SK-N-MC (cell line): ENCODE data around the gene KATNB1.
"Not testable (repeated sequence)": the region's sequence is repeated elsewhere in the genome, so short reads cannot be mapped to it uniquely, and the experiment has no call there.

Experiments
- DNase-seq: peaks from one replicate; pipeline ENCODE4 v3.0.0-alpha.2; 2011; ENCODE audit warnings: low read depth, low spot score
- H3K27ac ChIP-seq: fragments of 200-600 bp; sonication (generic); 2 replicates; pipeline ENCODE4 v1.5.1; 2016; ENCODE audit warnings: mixed run types
- H3K36me3 ChIP-seq: fragments of 200-600 bp; sonication (generic); 2 replicates; pipeline ENCODE4 v1.6.1; 2017; ENCODE audit warnings: antibody characterized with exemption, low read length, mixed read lengths; ENCODE audit not compliant: insufficient read depth
- H3K4me3 ChIP-seq: fragments of 200-600 bp; sonication (generic); 2 replicates; pipeline ENCODE4 v1.5.1; 2016
- H3K9ac ChIP-seq: fragments of 200-600 bp; sonication (generic); 2 replicates; pipeline ENCODE4 v1.8.0; 2017; ENCODE audit warnings: mixed run types, mixed read lengths; ENCODE audit not compliant: insufficient read length
- H3K9me3 ChIP-seq: fragments of 200-600 bp; sonication (generic); 2 replicates; pipeline ENCODE4 v1.6.1; 2017; ENCODE audit warnings: low read depth, mild to moderate bottlenecking, antibody characterized with exemption, low read length, moderate library complexity, mixed read lengths
- EZH2 ChIP-seq: fragments of 200-600 bp; sonication (generic); IDR thresholded peaks from one replicate; pipeline ENCODE4 v1.6.1; 2017; ENCODE audit warnings: antibody characterized with exemption
- FOXP2 ChIP-seq: optimal IDR thresholded peaks from 2 replicates; pipeline ENCODE3; 2011; ENCODE audit warnings: mild to moderate bottlenecking, moderate library complexity; ENCODE audit not compliant: insufficient read depth; ENCODE audit errors: extremely low read length, control extremely low read depth
- POLR2AphosphoS5 ChIP-seq: IDR thresholded peaks from 2 replicates; pipeline ENCODE4 v1.6.1; 2012; ENCODE audit warnings: mild to moderate bottlenecking, low read depth, low read length, borderline replicate concordance

Gene KATNB1

DNA sequence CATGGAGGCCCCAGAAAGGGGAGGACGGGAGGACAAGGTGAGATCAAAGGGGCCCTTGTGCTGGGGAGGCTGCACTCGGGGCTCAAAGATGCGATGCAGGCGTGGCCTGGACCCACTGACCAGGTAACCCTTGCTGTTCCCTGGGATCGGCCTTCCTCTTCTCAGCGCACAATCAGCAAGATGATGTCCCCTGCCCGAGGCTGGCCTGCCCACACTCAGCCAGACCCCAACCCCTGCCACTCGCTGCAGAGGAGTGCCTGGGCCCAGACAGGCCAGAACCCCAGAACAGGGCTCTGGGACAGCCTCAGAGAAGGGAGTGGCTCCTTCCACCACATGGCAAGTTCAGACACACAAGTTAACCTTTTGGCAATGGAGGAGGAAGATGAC is 51.9 kb downstream of the KATNB1 start:
- Histone ChIP-seq H3K36me3 (peaks cover 9% of the 10 kb centered on the region; the same call in 1 of the 2 replicates), H3K4me3 (no peak overlapping the region), H3K27ac (no peak overlapping the region), H3K9ac (no peak overlapping the region), H3K9me3 (no peaks in the 10 kb centered on the region)
- no peak for DNase-seq
- no peak for TF ChIP-seq POLR2AphosphoS5
- no peak for TF ChIP-seq EZH2
- no peak for TF ChIP-seq FOXP2

DNA sequence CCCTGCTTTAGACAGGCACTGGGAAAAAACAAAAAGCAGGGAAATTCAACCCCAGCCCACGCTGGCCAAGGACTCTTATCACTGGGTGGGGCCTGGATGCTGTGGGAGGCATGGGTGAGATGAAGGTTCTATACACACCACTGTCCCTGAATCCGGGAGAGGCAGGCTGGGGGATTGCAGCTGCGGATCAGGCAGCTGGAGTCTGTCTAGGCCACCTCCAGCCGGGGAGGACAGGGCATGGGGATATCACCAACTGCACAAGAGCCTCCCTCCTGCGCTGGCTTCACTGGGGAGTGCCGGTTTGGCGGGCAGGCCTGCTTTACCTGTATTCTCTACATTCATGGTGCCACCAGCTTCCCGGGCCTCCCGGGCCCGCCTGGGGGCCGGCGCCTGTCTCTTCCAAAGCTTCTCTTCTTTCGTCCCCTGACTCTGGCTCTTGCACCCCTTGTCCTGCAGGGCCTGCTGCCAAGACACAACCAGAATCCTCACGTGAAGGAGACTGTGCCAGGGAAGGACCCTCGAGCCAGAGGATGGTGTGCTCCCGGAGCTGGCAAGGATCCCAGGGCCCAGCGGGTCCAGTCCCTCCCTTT is 52.8 kb downstream of the KATNB1 start:
- no peak for DNase-seq
- no peak overlapping the region for H3K27ac ChIP-seq
- TF ChIP-seq POLR2AphosphoS5, result no peak
- no peak for TF ChIP-seq EZH2
- no peak for TF ChIP-seq FOXP2
- H3K9ac ChIP-seq, result no peak overlapping the region
- H3K4me3 ChIP-seq, result no peak overlapping the region
- peaks cover 9% of the 10 kb centered on the region; the same call in 1 of the 2 replicates for H3K36me3 ChIP-seq
- H3K9me3 ChIP-seq, result no peaks in the 10 kb centered on the region

DNA sequence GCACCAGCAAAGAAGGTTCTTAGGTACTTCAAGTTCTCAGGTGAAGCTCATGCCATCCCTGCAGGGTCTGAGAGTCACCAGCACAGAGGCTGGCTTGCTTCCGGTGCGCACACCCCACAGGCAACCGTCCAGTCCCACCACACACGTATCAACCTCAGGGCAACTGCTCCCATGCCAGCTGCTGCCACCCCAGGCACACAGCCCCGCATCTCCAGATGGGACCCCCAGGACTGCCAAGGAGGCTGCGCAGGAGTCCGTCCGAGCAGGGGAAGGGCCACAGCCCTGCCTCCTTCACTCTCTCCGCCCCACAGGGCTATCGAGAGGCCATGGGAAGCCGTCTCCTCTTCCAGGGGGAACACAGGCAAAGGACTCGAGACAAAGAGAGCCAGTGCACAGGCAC is 53.4 kb downstream of the KATNB1 start:
- no peak overlapping the region for H3K9ac ChIP-seq
- no peak overlapping the region for H3K27ac ChIP-seq
- H3K36me3 ChIP-seq, result peaks cover 9% of the 10 kb centered on the region; the same call in 1 of the 2 replicates
- H3K4me3 ChIP-seq, result no peak overlapping the region
- no peak for DNase-seq
- TF ChIP-seq FOXP2 (no peak), POLR2AphosphoS5 (no peak), EZH2 (no peak)
- H3K9me3 ChIP-seq, result no peaks in the 10 kb centered on the region

DNA sequence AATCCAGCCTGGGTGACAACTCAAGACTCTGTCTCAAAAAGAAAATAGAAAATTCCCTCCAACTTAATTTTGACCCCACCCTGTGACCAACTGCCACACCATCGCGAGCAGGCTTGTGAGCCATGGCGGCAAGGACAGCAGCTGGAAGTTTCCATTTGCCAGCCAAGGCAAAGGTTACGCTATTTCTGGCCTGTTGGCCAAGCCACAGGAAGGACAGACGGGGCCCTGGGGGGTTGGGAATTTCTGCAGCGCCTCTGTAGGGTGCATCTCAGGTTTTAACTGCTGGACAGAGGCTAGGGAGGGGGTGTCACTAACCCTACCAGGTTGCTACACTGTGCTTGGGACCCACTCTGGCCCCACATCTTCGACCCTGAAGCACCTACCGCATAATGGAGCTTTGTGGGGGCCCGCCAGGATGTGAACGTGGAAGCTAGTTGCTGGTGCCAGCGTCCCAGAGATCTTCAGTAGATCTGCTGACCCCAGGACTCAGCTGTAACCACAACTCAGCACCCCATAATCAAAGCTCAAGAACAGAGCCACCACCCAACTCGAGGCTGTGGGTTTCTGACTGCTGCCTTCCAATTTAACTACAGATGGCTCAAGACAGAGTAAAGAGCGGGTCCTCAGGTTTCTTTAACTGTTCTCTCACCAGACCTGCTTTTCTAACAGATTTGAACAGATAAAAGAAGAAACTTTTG is 55.8 kb downstream of the KATNB1 start:
- no peak overlapping the region for H3K4me3 ChIP-seq
- H3K9me3 ChIP-seq, result no peaks in the 10 kb centered on the region
- no peak for DNase-seq
- H3K36me3 ChIP-seq, result peaks cover 11% of the 10 kb centered on the region; the same call in 1 of the 2 replicates
- no peak overlapping the region for H3K9ac ChIP-seq
- TF ChIP-seq POLR2AphosphoS5 (no peak), FOXP2 (no peak), EZH2 (no peak)
- no peak overlapping the region for H3K27ac ChIP-seq

DNA sequence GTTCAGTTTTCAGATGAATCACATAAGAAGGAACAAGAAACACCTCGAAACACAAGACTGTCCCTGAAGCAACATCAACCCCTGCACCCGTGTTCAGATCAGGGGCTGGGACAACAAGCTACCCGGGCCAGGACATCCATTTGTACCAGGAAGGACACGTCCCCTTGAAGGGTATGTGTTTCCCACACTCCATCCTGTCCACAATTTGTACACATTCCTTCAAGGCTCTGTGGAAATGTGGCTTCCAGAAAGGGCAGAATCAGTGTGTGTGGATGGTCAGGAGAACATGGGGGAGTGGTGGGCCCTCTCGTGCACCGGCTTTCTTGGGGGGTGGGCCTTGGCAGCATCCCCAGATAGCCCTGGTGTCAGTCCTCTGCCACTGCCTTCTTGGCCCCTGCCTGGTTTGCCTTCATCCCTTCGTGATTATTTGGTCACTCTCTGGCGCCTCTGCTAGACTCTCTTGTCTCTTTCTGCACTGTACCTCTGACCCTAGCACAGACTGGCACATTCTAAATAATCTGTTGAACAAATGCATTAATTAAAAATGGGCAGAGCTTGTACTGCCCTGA is 56.4 kb downstream of the KATNB1 start:
- no peak for DNase-seq
- Histone ChIP-seq H3K4me3 (no peak overlapping the region), H3K9me3 (no peaks in the 10 kb centered on the region), H3K9ac (no peak overlapping the region), H3K36me3 (peaks cover 17% of the 10 kb centered on the region; the same call in 1 of the 2 replicates), H3K27ac (no peak overlapping the region)
- TF ChIP-seq FOXP2, result no peak
- no peak for TF ChIP-seq EZH2
- TF ChIP-seq POLR2AphosphoS5, result no peak

DNA sequence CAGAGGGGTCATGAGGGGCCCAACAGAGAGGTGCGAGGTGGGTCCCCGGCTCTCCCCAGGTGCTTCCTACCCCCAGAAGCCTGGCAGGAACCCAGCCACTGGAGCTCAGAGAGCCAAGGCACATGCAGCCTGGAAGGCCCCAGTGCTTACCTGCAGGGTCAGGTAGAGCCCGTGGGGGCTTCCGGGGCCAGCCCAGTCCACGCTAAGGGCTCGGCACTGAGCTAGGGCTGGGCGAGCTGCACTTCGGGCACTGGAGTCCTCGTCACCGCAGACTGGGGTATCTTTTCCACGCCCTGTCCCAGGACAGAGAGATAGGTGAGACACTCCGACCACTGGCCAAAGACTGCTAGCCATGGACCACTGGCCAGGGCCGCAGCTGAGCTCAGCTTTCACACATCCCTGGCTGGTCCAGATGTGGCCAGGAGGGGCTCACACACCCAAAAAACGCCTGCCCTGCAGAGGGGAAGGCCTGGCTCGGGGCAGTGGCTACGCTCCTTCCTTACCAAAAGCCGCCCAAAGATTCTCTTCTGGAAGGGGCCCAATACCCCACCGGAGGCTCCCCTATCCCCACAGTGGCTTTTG is 59.4 kb downstream of the KATNB1 start:
- no peak overlapping the region for H3K9ac ChIP-seq
- no peak for TF ChIP-seq EZH2
- TF ChIP-seq FOXP2, result no peak
- TF ChIP-seq POLR2AphosphoS5, result no peak
- no peak overlapping the region for H3K27ac ChIP-seq
- H3K4me3 ChIP-seq, result no peak overlapping the region
- H3K36me3 ChIP-seq, result peaks cover 17% of the 10 kb centered on the region; the same call in 1 of the 2 replicates
- no peak for DNase-seq
- no peaks in the 10 kb centered on the region for H3K9me3 ChIP-seq

DNA sequence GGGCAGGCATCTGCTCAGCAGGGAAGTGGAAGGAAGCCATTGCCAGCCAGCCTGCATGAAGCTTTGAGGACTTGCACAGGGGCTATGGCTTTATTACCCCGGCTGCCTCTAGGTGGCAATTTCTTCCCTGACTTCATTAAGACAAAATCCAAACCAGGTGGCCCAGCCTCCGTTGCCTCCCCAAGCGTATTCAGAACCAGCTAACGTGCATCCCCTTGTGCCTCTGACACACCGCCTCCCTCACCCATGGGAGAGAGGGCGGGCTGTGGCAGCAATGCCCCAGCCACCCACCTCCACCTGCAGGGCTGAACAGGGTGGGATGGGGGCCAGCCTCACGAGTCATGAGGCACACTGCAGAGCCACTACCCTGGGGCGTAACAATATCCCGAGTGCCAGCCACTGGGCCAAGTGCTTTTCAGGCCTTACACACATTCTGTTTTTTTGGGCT is 59.9 kb downstream of the KATNB1 start:
- Histone ChIP-seq H3K9me3 (no peaks in the 10 kb centered on the region), H3K9ac (no peak overlapping the region), H3K27ac (no peak overlapping the region), H3K36me3 (peaks cover 15% of the 10 kb centered on the region; the same call in 1 of the 2 replicates), H3K4me3 (no peak overlapping the region)
- TF ChIP-seq FOXP2, result no peak
- TF ChIP-seq POLR2AphosphoS5, result no peak
- no peak for TF ChIP-seq EZH2
- no peak for DNase-seq

DNA sequence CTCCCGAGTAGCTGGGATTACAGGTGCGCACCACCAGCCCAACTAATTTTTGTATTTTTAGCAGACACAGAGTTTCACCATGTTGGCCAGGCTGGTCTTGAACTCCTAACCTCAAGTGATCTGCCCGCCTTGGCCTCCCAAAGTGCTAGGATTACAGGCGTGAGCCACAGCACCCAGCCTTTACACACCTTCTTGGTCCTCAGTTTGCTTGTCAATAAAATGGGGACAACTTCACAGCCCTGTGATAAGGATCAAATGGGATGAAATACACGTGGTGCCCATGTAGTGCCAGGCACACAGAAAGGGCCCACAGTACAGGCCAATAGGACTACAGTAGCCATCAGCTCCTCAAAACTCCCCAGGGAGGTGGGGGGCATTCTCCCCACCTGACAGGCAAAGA is 60.4 kb downstream of the KATNB1 start:
- H3K36me3 ChIP-seq, result peaks cover 11% of the 10 kb centered on the region; the same call in 1 of the 2 replicates
- not testable (repeated sequence) for DNase-seq, H3K4me3 ChIP-seq, H3K9me3 ChIP-seq, H3K9ac ChIP-seq, H3K27ac ChIP-seq

DNA sequence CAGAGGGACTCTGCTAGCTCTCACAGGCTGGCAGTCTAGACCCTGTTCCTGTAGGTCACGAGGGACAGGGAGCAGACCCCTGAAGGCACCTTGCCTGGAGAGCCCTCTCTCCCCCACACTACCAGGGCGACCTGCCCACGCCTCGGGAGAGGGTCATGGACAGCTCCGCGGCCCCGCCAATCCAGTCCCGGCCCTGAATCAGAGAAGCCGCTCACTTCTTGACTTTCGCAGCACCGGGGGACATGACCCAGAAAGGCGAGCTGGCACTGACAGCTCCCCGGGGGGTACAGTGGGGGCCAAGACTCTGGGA is 61.6 kb downstream of the KATNB1 start:
- no peak for TF ChIP-seq EZH2
- TF ChIP-seq FOXP2, result no peak
- no peak for TF ChIP-seq POLR2AphosphoS5
- H3K9me3 ChIP-seq, result no peaks in the 10 kb centered on the region
- DNase-seq, result no peak
- H3K36me3 ChIP-seq, result peaks cover 8% of the 10 kb centered on the region; the same call in 1 of the 2 replicates
- H3K9ac ChIP-seq, result no peak overlapping the region
- no peak overlapping the region for H3K27ac ChIP-seq
- no peak overlapping the region for H3K4me3 ChIP-seq
